GM12878 (cell line): ENCODE results near the gene SUCO. TPM values are rescaled to one million over a fixed set of nuclear protein-coding genes. Genes with fewer than 3 reads are reported as not detected.

Experiments
- ATAC-seq: fragments of 200-7000 bp; cut with Tn5 transposase; 3 replicates; pipeline ENCODE4 v1.9.1; 2020; ENCODE audit warnings: mild to moderate bottlenecking, moderate library complexity
- BruUV-seq: library from RNA; stranded (reverse); fragments of 400-500 nt; replicated peaks from 2 replicates; lab custom pipeline; 2021; lab: Mats Ljungman, UMichigan
- CTCF ChIA-PET: fragments of 300-600 bp; sonication (Branson Sonifier 250); formaldehyde crosslinking; extraction: SDS; loops from one replicate; lab custom pipeline; 2021; ENCODE audit warnings: inconsistent platforms; lab: Yijun Ruan, JAX
- POLR2A ChIA-PET: fragments of 350-600 bp; formaldehyde crosslinking; extraction: SDS; loops from one replicate; lab custom pipeline; 2021; ENCODE audit warnings: inconsistent platforms; lab: Charles Lee
- RAD21 ChIA-PET: fragments of 300-600 bp; sonication (Branson Sonifier 250); formaldehyde crosslinking; loops from one replicate; lab custom pipeline; 2023; ENCODE audit warnings: antibody characterized with exemption; ENCODE audit not compliant: unreplicated experiment; lab: Charles Lee
- SMC1A ChIA-PET: fragments of 300-600 bp; sonication (Branson Sonifier 250); formaldehyde crosslinking; loops from one replicate; lab custom pipeline; 2023; ENCODE audit not compliant: unreplicated experiment, uncharacterized antibody; lab: Charles Lee
- DNase-seq: peaks from one replicate; pipeline ENCODE4 v3.0.0-alpha.2; 2011; ENCODE audit warnings: low read depth, low spot score
- FAIRE-seq: peaks from 3 replicates; lab custom pipeline; 2011; peaks lifted over from hg19 to GRCh38; lab: Jason Lieb, UNC
- H2AFZ ChIP-seq: 2 replicates; pipeline ENCODE4 v1.6.0; 2011; ENCODE audit warnings: low read depth, low read length, control low read depth; ENCODE audit not compliant: control insufficient read depth
- H3K27ac ChIP-seq: 2 replicates; pipeline ENCODE4 v1.5.1; 2011; ENCODE audit warnings: control low read depth; ENCODE audit not compliant: control insufficient read depth, insufficient read depth
- H3K27me3 ChIP-seq, 2 experiments: replicated peaks in 1 of 2; 2 replicates each; pipeline versions ENCODE4 v1.6.0 to v1.6.1; 2011; ENCODE audit warnings: low read length in 1 of 2; ENCODE audit not compliant: control insufficient read depth in 2 of 2, insufficient read depth in 2 of 2
- H3K36me3 ChIP-seq, 2 experiments: 2 replicates each; pipeline ENCODE4 v1.5.1; 2011; ENCODE audit warnings: low read length in 1 of 2; ENCODE audit not compliant: control insufficient read depth in 2 of 2, insufficient read depth in 2 of 2
- H3K4me1 ChIP-seq: 2 replicates; pipeline ENCODE4 v1.6.1; 2011; ENCODE audit warnings: mild to moderate bottlenecking, low read length, moderate library complexity, mixed read lengths; ENCODE audit not compliant: control insufficient read depth, insufficient read depth
- H3K4me2 ChIP-seq: 2 replicates; pipeline ENCODE4 v1.6.0; 2011; ENCODE audit warnings: control low read depth; ENCODE audit not compliant: control insufficient read depth, insufficient read depth
- H3K4me3 ChIP-seq: fragments of 200-600 bp; sonication (generic); 2 replicates; pipeline ENCODE4 v1.5.1; 2016
- H3K79me2 ChIP-seq: 2 replicates; pipeline ENCODE4 v1.6.0; 2011; ENCODE audit warnings: low read length; ENCODE audit not compliant: control insufficient read depth, insufficient read depth
- H3K9ac ChIP-seq: 2 replicates; pipeline ENCODE4 v1.8.0; 2011; ENCODE audit warnings: low read length, control low read depth, mixed read lengths; ENCODE audit not compliant: control insufficient read depth, insufficient read depth
- H3K9me3 ChIP-seq: replicated peaks from 3 replicates; pipeline ENCODE4 v1.5.1; 2011; ENCODE audit warnings: mild to moderate bottlenecking, low read length; ENCODE audit not compliant: control insufficient read depth, insufficient read depth
- H4K20me1 ChIP-seq: 2 replicates; pipeline ENCODE4 v1.6.0; 2011; ENCODE audit not compliant: control insufficient read depth, insufficient read depth
- ASH2L ChIP-seq: fragments of 300-600, 200-600 bp; sonication (generic); IDR thresholded peaks from 2 replicates; pipeline ENCODE4 v1.6.1; 2017; ENCODE audit warnings: low read depth, mild to moderate bottlenecking, borderline replicate concordance
- CBX3 ChIP-seq: fragments of 200-600 bp; sonication (generic); IDR thresholded peaks from 2 replicates; pipeline ENCODE4 v1.6.1; 2016; ENCODE audit warnings: low read depth, borderline replicate concordance
- CHD4 ChIP-seq: fragments of 200-600 bp; sonication (generic); IDR thresholded peaks from 2 replicates; pipeline ENCODE4 v1.6.1; 2016; ENCODE audit warnings: mild to moderate bottlenecking
- DPF2 ChIP-seq: fragments of 450-650 bp; IDR thresholded peaks from 2 replicates; pipeline ENCODE4 v1.6.1; 2017; ENCODE audit warnings: mild to moderate bottlenecking
- IKZF1 ChIP-seq: fragments of 450-650 bp; conservative IDR thresholded peaks from 2 replicates; pipeline ENCODE4 v1.6.1; 2017; ENCODE audit warnings: antibody characterized with exemption, mild to moderate bottlenecking
- NBN ChIP-seq: fragments of 450-650 bp; IDR thresholded peaks from 2 replicates; pipeline ENCODE4 v1.6.1; 2016
- NRF1 ChIP-seq: conservative IDR thresholded peaks from 2 replicates; pipeline ENCODE4 v1.6.1; 2011; ENCODE audit warnings: mild to moderate bottlenecking, low read depth, low read length, improper control_type of control experiment
- POLR2AphosphoS5 ChIP-seq: IDR thresholded peaks from 2 replicates; pipeline ENCODE4 v1.6.1; 2011; ENCODE audit warnings: mild to moderate bottlenecking, low read length, inconsistent platforms
- RAD21 ChIP-seq: IDR thresholded peaks from 2 replicates; pipeline ENCODE4 v1.6.1; 2011; ENCODE audit warnings: mild to moderate bottlenecking, low read depth, low read length, moderate library complexity; ENCODE audit not compliant: insufficient read depth
- TAF1 ChIP-seq: IDR thresholded peaks from 2 replicates; pipeline ENCODE4 v1.6.1; 2011; ENCODE audit warnings: mild to moderate bottlenecking, low read depth, low read length, borderline replicate concordance
- ZNF24 ChIP-seq: fragments of 450-650 bp; IDR thresholded peaks from 2 replicates; pipeline ENCODE4 v1.6.1; 2017; ENCODE audit warnings: antibody characterized with exemption, mild to moderate bottlenecking
- ZZZ3 ChIP-seq: IDR thresholded peaks from 2 replicates; pipeline ENCODE4 v1.6.1; 2011; ENCODE audit warnings: low read depth; ENCODE audit not compliant: control insufficient read depth, insufficient read length
- WGBS: methylation state at CpG from one replicate; pipeline ENCODE4 v1.1.6; 2016; ENCODE audit warnings: low lambda C conversion rate; ENCODE audit not compliant: insufficient replicate concordance, insufficient coverage; ENCODE audit errors: missing lambda C conversion rate; 5-methylcytosine and 5-hydroxymethylcytosine counted together
- in situ Hi-C: fragments of 300-500 bp; cut with MboI; formaldehyde crosslinking; loops from 9 replicates; pipeline ENCODE4 v1.14.3; 2018; ENCODE audit warnings: mixed read lengths
- intact Hi-C: fragments of 100-400 bp; cut with micrococcal nuclease; formaldehyde crosslinking; loops from one replicate; pipeline ENCODE4 v1.14.2; 2022; ENCODE audit not compliant: unreplicated experiment
- polyA plus RNA-seq, 11 experiments: library from polyadenylated mRNA; depleted of rRNA in 4 of 11; unstranded in 6 of 11; stranded (reverse) in 5 of 11; fragments of >200 nt; fragmentation: Nextera tagmentation in 4 of 11; fragmentation: Illumina TruSeq in 1 of 11; extraction: Ambion mirVana in 4 of 11; extraction: Trizol in 1 of 11; gene quantifications; 1 replicate in 1 of 11; 2 replicates in 10 of 11; pipeline versions ENCODE4 v1.2.1 to v1.2.3, GENCODE V29; 2011 to 2016; ENCODE audit warnings: inconsistent platforms in 2 of 11, missing spikeins in 2 of 11, low read depth in 1 of 11
- total RNA-seq, 4 experiments: library from RNA; depleted of rRNA in 3 of 4; stranded (reverse); fragments of >200 nt in 3 of 4; fragmentation: Illumina TruSeq in 1 of 4; extraction: Trizol in 1 of 4; gene quantifications; 2 replicates each; pipeline versions ENCODE4 v1.2.1 to v1.2.3, GENCODE V29; 2013 to 2021
- TF ChIP-seq, protein P1 (sequence below): IDR thresholded peaks from 2 replicates; pipeline ENCODE4 v1.6.1; 2012; ENCODE audit warnings: improper control_type of control experiment, low read depth, low read length; ENCODE audit not compliant: insufficient replicate concordance

Gene SUCO
- total and polyA plus RNA-seq, 10 of the 15 experiments (the other 5 are each of a cell fraction or from before 2014, with no cell fraction given) = 1.7 to 15.3 (median 8.4) TPM

DNA sequence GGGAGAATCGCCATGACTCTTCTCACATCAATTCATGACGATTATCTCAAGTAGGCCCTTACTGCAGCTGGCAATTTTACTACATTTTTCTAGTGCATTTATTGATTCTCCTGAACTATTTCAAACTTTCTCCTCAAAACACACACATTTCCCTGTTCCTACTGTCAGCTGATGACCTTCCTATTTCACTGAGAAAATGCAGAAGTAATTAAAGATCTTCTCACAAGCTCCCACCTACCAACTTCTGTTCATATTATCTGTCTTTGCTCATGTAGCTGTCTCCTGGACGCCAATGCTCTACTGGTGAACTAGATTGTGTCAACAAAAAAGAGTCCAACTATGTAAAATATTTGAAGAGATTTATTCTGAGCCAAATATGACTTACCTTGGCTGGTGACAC, 89.6 kb downstream of the SUCO start:
- ChIA-PET SMC1A (interaction anchor here (1.1 kb wide), 1 partner anchor 16 kb away, joined by 3 read pairs; no protein-coding TSS in a partner anchor), POLR2A (no interaction called here)
- no peak overlapping the region for H3K9ac ChIP-seq

More for the DNA sequence above, 89.6 kb downstream of the SUCO start:
- in situ Hi-C loops = no loop called here
- intact Hi-C loops = no loop called here
- Histone ChIP-seq H2AFZ (no peak overlapping the region), H3K4me2 (no peak overlapping the region), H3K27ac (no peak overlapping the region), H3K27me3 (no peaks in the 10 kb centered on the region; a peak in 1 of 4 replicates), H3K4me3 (no peak overlapping the region), H3K4me1 (no peaks in the 10 kb centered on the region), H3K36me3 (no peaks in the 10 kb centered on the region), H4K20me1 (no peaks in the 10 kb centered on the region), H3K9me3 (peaks cover 3% of the 10 kb centered on the region), H3K79me2 (no peaks in the 10 kb centered on the region)
- 39% methylated on average over 3 of the region's 3 CpGs for WGBS
- TF ChIP-seq RAD21 (no peak), CBX3 (no peak), ASH2L (no peak), POLR2AphosphoS5 (no peak), CHD4 (no peak), DPF2 (no peak), TAF1 (no peak), NRF1 (no peak), NBN (no peak), ZNF24 (no peak), ZZZ3 (no peak), IKZF1 (no peak)
- TF ChIP-seq, protein P1, sequence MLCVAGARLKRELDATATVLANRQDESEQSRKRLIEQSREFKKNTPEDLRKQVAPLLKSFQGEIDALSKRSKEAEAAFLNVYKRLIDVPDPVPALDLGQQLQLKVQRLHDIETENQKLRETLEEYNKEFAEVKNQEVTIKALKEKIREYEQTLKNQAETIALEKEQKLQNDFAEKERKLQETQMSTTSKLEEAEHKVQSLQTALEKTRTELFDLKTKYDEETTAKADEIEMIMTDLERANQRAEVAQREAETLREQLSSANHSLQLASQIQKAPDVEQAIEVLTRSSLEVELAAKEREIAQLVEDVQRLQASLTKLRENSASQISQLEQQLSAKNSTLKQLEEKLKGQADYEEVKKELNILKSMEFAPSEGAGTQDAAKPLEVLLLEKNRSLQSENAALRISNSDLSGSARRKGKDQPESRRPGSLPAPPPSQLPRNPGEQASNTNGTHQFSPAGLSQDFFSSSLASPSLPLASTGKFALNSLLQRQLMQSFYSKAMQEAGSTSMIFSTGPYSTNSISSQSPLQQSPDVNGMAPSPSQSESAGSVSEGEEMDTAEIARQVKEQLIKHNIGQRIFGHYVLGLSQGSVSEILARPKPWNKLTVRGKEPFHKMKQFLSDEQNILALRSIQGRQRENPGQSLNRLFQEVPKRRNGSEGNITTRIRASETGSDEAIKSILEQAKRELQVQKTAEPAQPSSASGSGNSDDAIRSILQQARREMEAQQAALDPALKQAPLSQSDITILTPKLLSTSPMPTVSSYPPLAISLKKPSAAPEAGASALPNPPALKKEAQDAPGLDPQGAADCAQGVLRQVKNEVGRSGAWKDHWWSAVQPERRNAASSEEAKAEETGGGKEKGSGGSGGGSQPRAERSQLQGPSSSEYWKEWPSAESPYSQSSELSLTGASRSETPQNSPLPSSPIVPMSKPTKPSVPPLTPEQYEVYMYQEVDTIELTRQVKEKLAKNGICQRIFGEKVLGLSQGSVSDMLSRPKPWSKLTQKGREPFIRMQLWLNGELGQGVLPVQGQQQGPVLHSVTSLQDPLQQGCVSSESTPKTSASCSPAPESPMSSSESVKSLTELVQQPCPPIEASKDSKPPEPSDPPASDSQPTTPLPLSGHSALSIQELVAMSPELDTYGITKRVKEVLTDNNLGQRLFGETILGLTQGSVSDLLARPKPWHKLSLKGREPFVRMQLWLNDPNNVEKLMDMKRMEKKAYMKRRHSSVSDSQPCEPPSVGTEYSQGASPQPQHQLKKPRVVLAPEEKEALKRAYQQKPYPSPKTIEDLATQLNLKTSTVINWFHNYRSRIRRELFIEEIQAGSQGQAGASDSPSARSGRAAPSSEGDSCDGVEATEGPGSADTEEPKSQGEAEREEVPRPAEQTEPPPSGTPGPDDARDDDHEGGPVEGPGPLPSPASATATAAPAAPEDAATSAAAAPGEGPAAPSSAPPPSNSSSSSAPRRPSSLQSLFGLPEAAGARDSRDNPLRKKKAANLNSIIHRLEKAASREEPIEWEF = no peak
- no peak for ATAC-seq
- DNase-seq = no peak
- no peak for FAIRE-seq
- ChIA-PET RAD21 (no interaction called here), CTCF (interaction anchor here (1.1 kb wide), 1 partner anchor 12 kb away, joined by 3 read pairs; no protein-coding TSS in a partner anchor)
- BruUV-seq = no TSS peak
